Medulla oblongata (tissue), 1 donor: Measurements from ENCODE around the gene U2SURP.
"Not testable (repeated sequence)": the region's sequence is repeated elsewhere in the genome, so short reads cannot be mapped to it uniquely, and the experiment has no call there.

ENCODE experiments used
- DNase-seq: peaks from one replicate; pipeline ENCODE4 v3.0.0-alpha.2; 2015; ENCODE audit errors: extremely low spot score

Gene U2SURP

DNA sequence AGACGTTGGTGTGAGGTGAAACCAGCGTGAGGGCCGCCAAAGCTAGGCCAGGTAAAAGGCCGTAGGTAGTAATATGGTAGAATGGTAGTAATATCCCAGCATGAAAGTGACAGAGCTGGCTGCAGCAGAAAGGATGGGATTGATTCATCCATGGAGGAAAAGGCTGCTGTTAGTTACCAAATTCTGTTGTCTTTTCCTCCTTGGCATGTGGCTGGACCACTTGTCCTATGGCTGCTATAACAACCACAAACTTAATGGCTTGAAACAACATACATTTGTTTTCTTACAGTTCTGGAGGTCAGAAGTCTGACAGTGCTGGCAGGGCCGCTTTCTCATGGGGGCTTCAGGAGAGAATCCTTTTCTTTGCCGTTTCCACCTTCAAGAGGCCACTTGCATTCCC lies 70.4 kb downstream of the U2SURP start:
- DNase-seq: no peak

DNA sequence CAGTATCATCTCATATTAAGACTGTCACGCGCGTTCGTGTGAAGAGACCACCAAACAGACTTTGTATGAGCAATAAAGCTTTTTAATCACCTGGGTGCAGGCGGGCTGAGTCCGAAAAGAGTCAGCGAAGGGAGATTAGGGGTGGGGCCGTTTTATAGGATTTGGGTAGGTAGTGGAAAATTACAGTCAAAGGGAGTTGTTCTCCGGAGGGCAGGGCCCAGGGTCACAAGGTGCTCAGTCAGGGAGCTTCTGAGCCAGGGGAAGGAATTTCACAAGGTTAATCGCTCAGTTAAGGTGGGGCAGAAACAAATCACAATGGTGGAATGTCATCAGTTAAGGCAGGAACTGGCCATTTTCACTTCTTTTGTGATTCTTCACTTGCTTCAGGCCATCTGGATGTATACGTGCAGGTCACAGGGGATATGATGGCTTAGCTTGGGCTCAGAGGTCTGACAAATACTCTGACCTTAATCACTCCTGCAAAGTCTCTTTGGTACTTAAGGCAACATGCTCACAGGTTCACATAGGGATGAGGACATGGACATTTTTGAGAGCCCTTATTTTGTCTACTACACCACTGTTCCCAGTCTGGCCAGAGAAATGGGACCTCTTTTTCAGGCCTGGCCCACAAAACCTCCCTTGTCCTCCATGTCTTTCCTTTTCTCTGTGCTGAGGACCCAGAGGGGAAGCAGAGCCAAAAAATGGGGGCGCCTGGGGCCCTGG lies 71.1 kb downstream of the U2SURP start:
- DNase-seq: not testable (repeated sequence)

DNA sequence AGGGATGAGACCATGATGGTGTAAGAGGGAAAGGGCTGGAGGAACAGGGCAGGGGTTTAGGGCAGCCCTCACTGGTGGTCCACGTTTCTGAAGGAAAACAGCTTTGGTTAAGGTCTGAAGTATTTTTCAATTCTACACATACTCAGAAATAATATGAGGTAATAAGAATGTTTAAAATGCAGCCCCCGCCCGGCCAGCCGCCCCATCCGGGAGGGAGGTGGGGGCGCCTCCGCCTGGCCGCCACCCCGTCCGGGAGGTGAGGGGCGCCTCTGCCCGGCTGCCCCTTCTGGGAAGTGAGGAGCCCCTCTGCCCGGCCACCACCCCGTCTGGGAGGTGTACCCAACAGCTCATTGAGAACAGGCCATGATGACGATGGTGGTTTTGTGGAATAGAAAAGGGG lies 72.2 kb downstream of the U2SURP start:
- not testable (repeated sequence) for DNase-seq

DNA sequence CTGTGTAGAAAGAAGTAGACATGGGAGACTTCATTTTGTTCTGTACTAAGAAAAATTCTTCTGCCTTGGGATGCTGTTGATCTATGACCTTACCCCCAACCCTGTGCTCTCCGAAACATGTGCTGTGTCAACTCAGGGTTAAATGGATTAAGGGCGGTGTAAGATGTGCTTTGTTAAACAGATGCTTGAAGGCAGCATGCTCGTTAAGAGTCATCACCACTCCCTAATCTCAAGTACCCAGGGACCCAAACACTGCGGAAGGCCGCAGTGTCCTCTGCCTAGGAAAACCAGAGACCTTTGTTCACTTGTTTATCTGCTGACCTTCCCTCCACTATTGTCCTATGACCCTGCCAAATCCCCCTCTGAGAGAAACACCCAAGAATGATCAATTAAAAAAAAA lies 72.6 kb downstream of the U2SURP start:
- DNase-seq: not testable (repeated sequence)

DNA sequence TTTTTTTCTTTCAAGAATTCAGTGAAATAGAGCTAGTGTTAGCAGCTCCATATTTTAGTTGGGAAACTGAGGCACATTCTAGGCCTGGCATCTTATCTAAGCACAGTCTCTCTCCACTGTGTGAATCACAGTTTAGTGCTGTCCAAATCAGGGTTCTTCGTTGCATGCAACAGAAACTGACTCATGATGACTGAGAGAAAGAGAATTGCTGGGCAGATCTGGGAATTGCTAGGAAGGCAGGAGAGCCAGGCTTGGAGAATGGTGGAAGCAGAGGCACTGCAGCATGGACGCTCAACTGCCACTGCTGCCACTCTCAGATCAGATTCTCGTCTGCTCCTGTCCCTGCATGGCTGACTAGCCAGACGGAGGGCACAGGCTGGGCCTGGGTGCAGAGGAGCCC lies 77.5 kb downstream of the U2SURP start:
- no peak for DNase-seq

DNA sequence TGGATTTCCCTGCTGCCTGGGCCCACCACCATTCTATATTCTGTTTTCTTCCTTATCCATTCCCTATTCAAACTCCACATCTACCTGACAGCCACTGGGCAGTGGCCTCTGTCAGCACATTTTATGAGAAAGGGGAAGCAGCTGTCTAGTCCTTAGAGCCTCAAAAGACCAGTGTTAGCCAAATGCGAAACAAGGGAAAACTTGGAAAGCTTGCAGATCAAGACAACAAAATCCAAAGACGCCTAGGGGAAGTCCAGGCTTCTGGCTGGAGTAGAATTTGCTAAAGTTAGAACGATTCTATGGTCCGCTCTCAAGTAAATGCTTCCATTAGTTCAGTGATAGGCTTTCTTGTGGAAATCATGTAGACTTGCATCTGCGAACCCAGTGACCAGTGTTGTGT lies 78.8 kb downstream of the U2SURP start:
- DNase-seq: no peak

DNA sequence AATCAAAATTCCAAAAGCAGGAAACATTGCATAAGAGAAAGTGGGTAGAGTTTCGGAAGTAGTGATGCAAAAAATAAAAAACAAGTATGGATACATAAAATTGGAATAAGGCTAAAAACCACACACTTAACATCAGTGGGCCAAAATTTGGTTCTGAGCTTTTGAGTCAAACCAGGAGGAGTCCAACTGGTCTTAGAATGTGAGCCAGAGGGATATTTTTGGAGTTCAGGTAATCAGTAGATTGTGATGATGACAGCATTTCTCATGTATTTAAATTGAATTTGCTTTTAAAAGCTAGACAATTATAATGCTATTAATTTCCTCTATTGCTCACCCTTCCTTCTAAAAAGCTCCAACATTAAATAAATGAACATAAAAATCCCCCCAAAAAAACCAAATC lies 80.0 kb downstream of the U2SURP start:
- no peak for DNase-seq

DNA sequence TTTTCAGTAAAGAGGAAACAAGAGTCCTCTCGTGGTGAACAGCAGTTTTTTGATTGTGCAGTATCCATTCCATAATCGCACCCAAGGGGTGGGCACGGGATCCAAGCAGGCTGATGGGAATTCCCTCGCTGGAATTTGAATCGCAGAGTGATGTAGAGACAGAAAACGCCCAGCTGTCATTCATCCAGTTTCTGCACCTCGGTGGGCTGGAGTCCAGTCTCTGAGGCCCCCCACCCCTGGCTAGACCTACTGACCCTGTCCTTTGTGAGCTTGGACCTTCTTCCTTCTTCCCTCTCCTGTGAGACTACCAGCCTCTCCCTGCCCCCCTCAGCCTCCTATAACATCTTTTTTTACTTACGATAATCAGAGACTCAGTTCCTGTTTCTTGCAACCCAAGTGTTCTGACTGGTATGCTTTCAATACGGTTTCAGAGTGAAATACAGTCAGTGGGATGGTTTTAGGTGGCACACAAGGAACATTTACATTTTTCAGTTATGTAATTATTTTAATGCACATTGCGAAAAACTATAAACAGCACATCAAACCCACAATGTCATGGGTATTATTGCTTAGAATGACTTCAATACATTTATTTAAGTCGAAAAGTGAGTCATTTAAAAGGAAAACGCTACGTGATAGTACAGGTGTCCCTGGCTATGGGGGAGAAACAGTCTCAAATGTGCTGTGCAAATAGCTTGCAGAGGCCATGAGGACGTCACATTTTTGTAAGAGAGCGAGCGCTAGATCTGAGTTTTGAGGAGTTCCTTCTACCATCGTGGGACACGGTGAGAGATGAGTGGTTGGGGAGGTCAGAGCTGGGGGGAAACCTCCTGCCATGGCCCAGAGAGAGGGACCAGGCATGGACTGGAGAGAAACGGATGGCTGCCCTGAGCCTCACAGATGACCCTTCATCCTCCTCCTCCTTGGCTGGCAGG lies 80.7 kb downstream of the U2SURP start:
- peak; percentile 12 for DNase-seq

DNA sequence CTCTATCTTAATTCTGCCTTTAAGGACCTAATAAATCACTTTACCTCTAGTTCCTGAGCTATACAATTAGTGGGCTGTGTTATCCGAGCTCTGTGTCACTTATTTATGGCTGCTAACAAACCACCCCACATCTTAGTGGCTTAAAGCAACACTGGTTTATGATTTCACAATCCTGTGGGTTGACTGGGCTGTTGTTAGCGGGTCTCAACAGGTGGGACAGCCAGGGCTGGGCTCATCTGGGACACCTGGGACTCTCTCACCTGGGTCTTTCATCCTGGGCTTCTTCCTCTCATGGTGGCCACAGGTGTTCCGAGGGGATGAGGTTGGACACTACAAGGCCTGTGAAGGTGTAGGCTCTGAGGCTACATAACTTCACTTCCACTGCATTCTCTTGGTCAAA lies 82.4 kb downstream of the U2SURP start:
- no peak for DNase-seq

DNA sequence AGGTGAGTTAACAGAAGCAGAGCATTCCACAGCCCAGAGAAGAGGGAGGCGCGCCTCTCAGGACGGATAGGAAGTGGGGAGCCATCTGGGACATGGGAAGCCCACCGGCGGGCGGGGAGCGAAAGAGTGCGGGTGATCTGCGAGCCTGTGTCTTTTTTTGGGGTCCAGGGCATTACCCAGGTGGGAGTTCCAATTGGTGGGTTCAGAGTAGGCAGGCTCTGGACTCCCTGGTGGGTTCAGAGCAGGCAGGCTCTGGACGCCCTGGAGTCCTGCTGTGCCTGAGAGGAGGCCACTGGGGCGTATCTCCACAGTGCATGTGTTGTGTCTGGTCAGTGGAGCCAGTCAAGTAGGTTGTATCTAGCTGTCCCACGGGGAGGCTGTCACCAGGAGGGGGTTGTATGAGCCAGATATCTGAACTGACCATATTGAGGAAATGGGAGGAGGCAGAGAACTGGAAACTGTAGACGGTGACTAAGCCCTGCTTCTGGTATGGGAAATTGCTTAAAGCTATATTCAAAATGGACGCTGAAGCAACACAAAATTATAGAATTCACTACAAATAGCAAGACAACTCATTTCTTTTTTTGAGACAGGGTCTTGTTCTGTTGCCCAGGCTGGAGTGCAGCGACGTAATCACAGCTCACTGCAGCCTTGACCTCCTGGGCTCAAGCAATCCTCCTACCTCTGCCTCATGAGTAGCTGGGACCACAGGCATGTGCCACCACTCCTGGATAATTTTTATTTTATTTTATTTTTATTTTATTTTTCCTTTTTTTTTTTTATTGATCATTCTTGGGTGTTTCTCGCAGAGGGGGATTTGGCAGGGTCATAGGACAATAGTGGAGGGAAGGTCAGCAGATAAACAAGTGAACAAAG lies 83.7 kb downstream of the U2SURP start:
- no peak for DNase-seq

DNA sequence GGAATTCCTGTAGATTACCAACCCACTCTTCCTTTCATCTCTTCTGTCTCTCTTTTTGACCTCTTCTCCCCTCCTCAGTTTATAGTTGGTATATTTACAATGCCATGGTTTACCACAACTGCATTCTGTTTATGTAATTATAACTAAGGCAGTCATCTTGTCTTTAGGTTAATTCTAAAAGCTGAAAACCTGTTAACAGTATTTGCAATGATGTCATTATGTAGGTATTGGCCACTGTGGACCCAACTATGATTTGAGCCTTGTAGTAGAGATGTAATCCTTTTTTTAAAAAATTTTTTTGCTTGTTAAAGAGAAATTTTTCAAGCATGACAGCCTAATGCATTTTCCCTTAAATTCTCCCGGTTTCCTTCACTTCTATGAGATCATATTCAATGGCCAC lies 87.5 kb downstream of the U2SURP start:
- DNase-seq: no peak

DNA sequence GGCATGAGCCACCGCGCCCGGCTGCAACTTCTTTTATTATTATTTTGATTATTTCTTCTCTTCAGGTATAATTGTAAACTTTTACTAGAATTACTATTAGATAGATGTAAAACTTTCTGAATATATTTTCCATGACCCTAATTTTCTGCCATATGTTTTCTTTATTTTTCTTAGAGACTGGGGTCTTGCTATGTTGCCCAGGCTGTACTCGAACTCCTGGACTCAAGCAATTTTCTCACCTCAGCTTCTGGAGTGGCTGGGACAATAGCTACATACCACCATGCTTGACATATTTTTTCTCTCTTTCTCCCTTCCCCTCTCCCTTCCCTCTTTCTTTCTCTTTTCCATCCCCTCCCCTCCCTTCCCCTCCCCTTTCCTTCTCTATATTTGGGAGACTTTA lies 88.6 kb downstream of the U2SURP start:
- DNase-seq: no peak

DNA sequence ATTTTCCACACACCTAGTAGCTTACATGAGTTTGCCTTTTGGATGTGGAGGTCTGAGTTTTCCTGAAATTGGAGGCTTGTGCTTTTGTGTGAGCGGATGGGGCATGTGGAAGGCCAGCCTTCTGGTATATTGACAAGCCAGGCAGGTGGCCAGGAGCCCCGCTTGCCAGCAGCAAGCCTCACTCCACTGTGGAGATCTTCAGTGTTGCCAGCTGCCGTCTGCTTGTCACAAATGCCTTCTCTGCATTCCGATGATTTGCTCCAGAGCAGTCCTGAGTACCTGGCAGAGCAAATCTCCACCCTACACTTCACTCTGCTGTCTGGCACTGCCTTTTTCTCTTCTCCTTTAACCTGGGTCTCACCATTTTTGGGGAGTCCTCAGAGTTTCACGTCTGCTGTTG lies 89.1 kb downstream of the U2SURP start:
- peak; percentile 51 for DNase-seq

DNA sequence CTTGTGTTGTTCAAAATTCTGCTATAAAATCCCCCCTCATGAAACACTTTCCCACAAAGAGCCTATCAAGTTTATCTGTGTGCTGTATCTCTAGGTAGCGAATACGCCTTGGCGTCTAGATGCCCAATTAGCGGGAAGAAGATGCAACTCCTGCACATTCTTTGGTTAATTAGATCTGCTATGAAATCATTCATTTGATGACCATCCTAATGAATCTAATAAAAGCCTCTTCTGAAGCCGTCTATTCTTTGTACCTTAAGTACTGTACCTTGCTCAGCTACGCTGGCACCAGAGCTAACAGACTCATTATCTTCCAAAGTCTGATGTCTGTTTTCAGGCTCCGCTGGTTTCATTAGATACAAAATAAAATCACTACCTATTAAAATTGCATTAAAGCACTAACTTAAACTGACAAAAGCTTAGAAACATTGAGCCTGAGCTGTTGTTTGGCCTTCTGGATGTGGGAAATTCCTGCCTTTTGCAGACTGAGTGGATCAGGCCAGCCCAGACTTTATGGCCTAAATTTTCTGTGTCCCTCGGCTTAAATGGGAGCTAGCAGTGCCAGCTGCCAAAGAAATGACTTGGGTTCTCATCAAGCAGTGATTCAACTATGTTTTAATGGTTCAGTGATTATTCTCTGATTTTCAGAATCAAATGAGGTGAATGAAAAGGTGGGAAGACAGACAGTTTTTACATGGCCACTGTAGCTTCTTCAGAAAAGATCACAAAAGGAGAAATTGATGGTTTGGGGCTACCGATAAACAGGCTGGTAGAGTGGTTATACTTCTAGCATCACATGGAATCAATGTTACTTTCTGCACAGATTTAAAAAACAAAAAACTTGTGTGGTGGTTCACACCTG lies 89.8 kb downstream of the U2SURP start:
- DNase-seq: peak; percentile 27

DNA sequence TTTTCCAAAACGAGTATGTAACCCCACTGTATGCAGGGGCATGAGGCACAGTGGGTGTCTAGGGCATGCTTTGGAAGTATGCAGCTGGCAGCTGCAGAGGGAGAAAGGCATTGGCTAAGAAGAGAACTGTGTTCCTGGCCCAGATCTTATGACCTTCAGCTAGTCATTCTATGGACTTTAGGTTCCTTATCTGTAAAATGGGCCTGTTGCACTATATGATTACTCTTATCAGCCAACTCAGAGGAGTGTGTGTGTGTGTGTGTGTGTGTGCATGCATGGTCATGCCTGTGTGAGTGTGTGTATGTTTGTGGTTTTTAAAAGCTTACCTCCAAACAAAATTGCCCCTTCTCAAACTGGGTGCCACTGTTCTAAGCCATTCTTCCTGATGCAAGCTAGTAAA lies 90.8 kb downstream of the U2SURP start:
- DNase-seq: no peak

DNA sequence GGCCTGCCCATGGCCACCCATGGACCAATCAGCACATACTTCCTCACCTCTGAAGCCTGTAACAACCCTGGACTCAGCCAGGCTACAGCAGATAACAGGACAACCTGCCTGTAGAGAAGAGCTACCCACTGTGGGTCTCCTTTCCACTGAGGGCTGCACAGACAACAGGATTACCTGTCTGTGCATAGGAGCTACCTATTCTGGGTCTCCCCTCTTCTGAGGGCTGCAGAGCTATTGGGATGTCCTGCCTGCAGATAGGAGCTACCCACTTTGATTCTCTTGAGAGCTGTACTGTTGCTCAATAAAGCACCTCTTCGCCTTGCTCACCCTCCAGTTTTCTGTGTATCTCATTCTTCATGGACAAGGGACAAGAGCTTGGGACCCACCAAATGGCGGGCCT lies 94.4 kb downstream of the U2SURP start:
- no peak for DNase-seq

DNA sequence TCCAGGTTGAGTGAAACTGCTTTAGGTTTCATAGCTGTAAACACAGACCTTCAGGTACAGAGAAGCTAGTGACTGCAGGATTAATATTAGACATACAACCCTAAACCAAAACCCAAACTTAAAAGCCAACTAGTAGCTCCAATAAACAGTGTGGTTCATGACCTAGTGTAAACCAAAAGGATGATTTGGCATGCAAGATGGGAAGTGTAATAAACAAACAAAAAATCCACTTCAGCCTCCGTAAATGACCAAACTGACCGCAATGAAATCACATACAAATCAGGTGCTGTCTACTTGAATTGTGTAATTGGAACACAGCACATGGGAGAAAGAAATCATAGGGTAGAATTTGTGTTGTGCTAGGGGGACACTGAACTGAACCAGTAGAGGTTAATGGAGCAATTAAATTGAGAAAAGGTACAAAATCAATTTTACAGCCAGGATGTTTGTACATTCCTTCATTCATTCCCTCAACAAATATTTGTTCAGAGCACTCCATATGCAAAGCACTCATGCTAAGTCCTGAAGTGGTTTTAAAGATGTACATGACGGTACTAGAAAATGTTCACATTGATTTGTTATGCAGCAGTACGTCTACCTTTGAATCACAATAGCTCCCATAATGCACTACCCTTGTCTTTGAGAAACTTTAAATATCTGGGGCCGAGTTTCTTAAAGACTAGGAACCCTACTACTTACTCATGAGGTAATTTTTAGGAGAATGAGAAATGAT lies 96.8 kb downstream of the U2SURP start:
- DNase-seq: no peak

DNA sequence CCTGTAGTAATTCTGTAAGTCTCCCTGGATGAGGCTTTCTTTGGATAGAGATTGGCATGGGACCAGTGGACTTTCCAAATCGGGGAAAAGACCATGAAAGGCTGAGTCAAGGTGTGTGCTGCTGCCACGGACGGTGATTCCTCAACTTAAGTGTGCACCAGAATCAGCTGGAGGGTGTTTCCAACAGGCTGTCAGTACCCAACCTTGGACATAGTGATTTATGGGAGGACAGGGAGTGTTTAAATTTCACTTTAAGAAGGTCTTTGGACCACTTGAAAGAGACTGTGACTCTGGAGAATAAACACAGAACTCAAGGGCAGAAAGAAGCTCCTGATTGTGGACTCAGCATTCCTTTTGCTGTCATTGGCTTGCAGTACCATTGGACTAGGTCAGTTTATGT lies 97.8 kb downstream of the U2SURP start:
- no peak for DNase-seq

DNA sequence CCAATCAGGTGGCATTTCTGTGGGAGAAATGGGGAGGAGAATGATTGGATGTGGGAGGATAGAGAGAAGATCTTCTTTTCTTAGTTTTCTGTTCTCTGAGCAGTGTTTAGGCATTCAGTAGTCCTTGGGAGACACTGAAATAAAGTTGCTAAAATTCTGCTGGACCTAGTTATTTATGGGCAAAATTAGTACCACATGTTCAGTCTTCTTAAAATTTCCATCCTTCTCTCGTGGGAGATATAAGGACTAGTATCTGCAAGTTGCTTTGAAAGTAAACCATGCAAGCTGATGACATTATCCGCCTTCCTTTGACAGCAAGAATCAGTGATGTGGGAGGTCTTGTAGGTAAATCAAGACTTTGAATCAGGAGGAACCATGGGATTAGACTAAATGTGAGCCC lies 98.3 kb downstream of the U2SURP start:
- DNase-seq: no peak

DNA sequence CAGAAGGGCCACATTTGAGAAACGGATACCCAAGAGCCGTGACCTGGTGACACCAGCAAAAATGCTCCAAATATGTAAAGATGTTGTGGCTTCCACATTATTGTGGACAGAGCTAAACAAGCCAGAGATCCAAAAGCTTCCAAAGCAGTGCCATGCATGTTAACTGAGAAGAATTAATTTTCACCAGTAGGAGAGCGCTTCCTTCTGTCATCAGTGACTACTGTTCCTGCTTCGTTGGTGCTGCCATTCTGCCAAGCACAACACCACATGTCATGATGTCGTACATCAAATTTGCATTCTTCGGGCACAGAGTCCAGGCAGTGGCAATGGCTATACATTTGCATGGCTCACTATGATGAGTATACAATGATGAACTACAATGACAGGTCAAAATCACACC lies 99.1 kb downstream of the U2SURP start:
- no peak for DNase-seq
